Measurements from ENCODE around the gene CPTP. TPM values are rescaled to one million over a fixed set of nuclear protein-coding genes. Genes with fewer than 3 reads are reported as not detected.

Gene CPTP
- total RNA-seq, 1 donor from 2014 or later, result 1.0 TPM

GRCh38 chr1:1332774-1333480 lies 8.3 kb downstream of the CPTP start:
- Histone ChIP-seq H3K4me3 (no peak overlapping the region), H3K4me2 (no peak overlapping the region), H3K9ac (no peak overlapping the region), H3K9me3 (ENCODE audit: low read depth) (no peaks in the 10 kb centered on the region), H4K20me1 (ENCODE audit: low read depth) (peaks cover 80% of the 10 kb centered on the region), H3F3A (ENCODE audit: low read depth) (peaks cover 20% of the 10 kb centered on the region), H3K27me3 (no peaks in the 10 kb centered on the region), H3K27ac (no peak overlapping the region), H2AFZ (replicated peaks) (no peak overlapping the region), H3K36me3 (no peaks in the 10 kb centered on the region), H3K4me1 (no peaks in the 10 kb centered on the region), H3K79me2 (ENCODE audit: low read depth) (no peaks in the 10 kb centered on the region)
- H3K36me3 Mint-ChIP-seq, result peaks cover 3% of the 10 kb centered on the region
- H3K9me3 Mint-ChIP-seq, result no peaks in the 10 kb centered on the region
- TF ChIP-seq EZH2phosphoT487 (IDR thresholded peaks at IDR 0.05) (no peak), EZH2 (IDR thresholded peaks at IDR 0.05) (no peak), CTCF (IDR thresholded peaks at IDR 0.05) (no peak)
- no peaks in the 10 kb centered on the region for H3K4me1 Mint-ChIP-seq
- H3K27ac Mint-ChIP-seq, result no peak overlapping the region
- H3K27me3 Mint-ChIP-seq (ENCODE audit: insufficient read depth, low read depth), result peaks cover 18% of the 10 kb centered on the region
- no peak for DNase-seq (ENCODE audit: low spot score)
- H3K4me3 Mint-ChIP-seq, result no peak overlapping the region

- H3K4me3 ChIP-seq, result no peak overlapping the region
- no peaks in the 10 kb centered on the region for H3K9me3 ChIP-seq (ENCODE audit: low read depth)
- no peaks in the 10 kb centered on the region for H3K27me3 ChIP-seq
- no peak overlapping the region for H3K27ac Mint-ChIP-seq
- H3K4me1 Mint-ChIP-seq, result no peaks in the 10 kb centered on the region
- H3K4me3 Mint-ChIP-seq, result no peak overlapping the region
- H3F3A ChIP-seq (ENCODE audit: low read depth), result peaks cover 20% of the 10 kb centered on the region
- H3K4me2 ChIP-seq, result no peak overlapping the region
- TF ChIP-seq EZH2phosphoT487 (IDR thresholded peaks at IDR 0.05), result no peak
- no peak for TF ChIP-seq CTCF (IDR thresholded peaks at IDR 0.05)
- no peak for TF ChIP-seq EZH2 (IDR thresholded peaks at IDR 0.05)
- H3K36me3 ChIP-seq, result no peaks in the 10 kb centered on the region
- H3K9me3 Mint-ChIP-seq, result no peaks in the 10 kb centered on the region
- H3K9ac ChIP-seq, result no peak overlapping the region
- no peak for DNase-seq (ENCODE audit: low spot score)
- peaks cover 3% of the 10 kb centered on the region for H3K36me3 Mint-ChIP-seq
- H2AFZ ChIP-seq (replicated peaks), result no peak overlapping the region
- H3K27me3 Mint-ChIP-seq (ENCODE audit: insufficient read depth, low read depth), result peaks cover 18% of the 10 kb centered on the region
- H3K27ac ChIP-seq, result no peak overlapping the region
- no peaks in the 10 kb centered on the region for H3K79me2 ChIP-seq (ENCODE audit: low read depth)
- H4K20me1 ChIP-seq (ENCODE audit: low read depth), result peaks cover 80% of the 10 kb centered on the region
- H3K4me1 ChIP-seq, result no peaks in the 10 kb centered on the region
Measured at GRCh38 chr1:1333551-1334241, 9.1 kb downstream of the CPTP start.

GRCh38 chr1:1334835-1335234 lies 10.2 kb downstream of the CPTP start:
- no peak overlapping the region for H3K4me2 ChIP-seq
- H3K9me3 ChIP-seq (ENCODE audit: low read depth), result no peaks in the 10 kb centered on the region
- H3K27me3 ChIP-seq, result no peaks in the 10 kb centered on the region
- H3K36me3 Mint-ChIP-seq, result peaks cover under 1% of the 10 kb centered on the region
- TF ChIP-seq EZH2phosphoT487 (IDR thresholded peaks at IDR 0.05), result no peak
- no peak for TF ChIP-seq CTCF (IDR thresholded peaks at IDR 0.05)
- TF ChIP-seq EZH2 (IDR thresholded peaks at IDR 0.05), result no peak
- no peak overlapping the region for H3K27ac Mint-ChIP-seq
- H3K79me2 ChIP-seq (ENCODE audit: low read depth), result no peaks in the 10 kb centered on the region
- no peak overlapping the region for H2AFZ ChIP-seq (replicated peaks)
- H3K4me3 Mint-ChIP-seq, result no peak overlapping the region
- H3F3A ChIP-seq (ENCODE audit: low read depth), result peaks cover 14% of the 10 kb centered on the region
- H3K9me3 Mint-ChIP-seq, result no peaks in the 10 kb centered on the region
- peak; percentile 94 for DNase-seq (ENCODE audit: low spot score)
- H3K4me1 Mint-ChIP-seq, result no peaks in the 10 kb centered on the region
- H4K20me1 ChIP-seq (ENCODE audit: low read depth), result peaks cover 69% of the 10 kb centered on the region
- no peaks in the 10 kb centered on the region for H3K4me1 ChIP-seq
- no peak overlapping the region for H3K27ac ChIP-seq
- H3K4me3 ChIP-seq, result no peak overlapping the region
- no peak overlapping the region for H3K9ac ChIP-seq
- H3K36me3 ChIP-seq, result no peaks in the 10 kb centered on the region
- peaks cover 17% of the 10 kb centered on the region for H3K27me3 Mint-ChIP-seq (ENCODE audit: insufficient read depth, low read depth)

All from neural progenitor cell (in vitro differentiated cells).